Esophagus squamous epithelium (tissue), 5 donors: ENCODE data around the gene UVRAG. TPM values are rescaled to one million over a fixed set of nuclear protein-coding genes. Genes with fewer than 3 reads are reported as not detected.
"Not testable (repeated sequence)": the region's sequence is repeated elsewhere in the genome, so short reads cannot be mapped to it uniquely, and the experiment has no call there.

Experiments used
- DNase-seq: peaks from one replicate; lab custom pipeline; 2025; lab: John Stamatoyannopoulos, UW
- H3K27ac ChIP-seq, 4 donors: fragments of 200-600 bp; sonication (generic); one replicate each; pipeline ENCODE4 v1.5.1; 2016 to 2019; ENCODE audit warnings: mild to moderate bottlenecking in 1 of 4
- H3K27me3 ChIP-seq, 4 donors: fragments of 200-600 bp; sonication (generic); 1 replicate in 3 of 4; 2 replicates in 1 of 4; pipeline versions ENCODE4 v1.5.1 to v1.6.0; 2017 to 2021; ENCODE audit warnings: antibody characterized with exemption in 1 of 4
- H3K36me3 ChIP-seq, 3 donors: fragments of 200-600 bp; sonication (generic); one replicate each; pipeline ENCODE4 v1.5.1; 2016 to 2019
- H3K4me1 ChIP-seq, 3 donors: fragments of 200-600 bp; sonication (generic); one replicate each; pipeline ENCODE4 v1.5.1; 2017 to 2019
- H3K4me3 ChIP-seq, 4 donors: fragments of 200-600 bp; sonication (generic); 1 replicate in 3 of 4; 2 replicates in 1 of 4; pipeline ENCODE4 v1.5.1; 2016 to 2019; ENCODE audit warnings: mild to moderate bottlenecking in 2 of 4, moderate library complexity in 1 of 4
- H3K9me3 ChIP-seq, 3 donors: fragments of 200-600 bp; sonication (generic); one replicate each; pipeline ENCODE4 v1.5.1; 2016 to 2019
- CTCF ChIP-seq, 6 experiments: fragments of 450-650 bp in 4 of 6; fragments of 200-600 bp in 2 of 6; sonication (generic) in 2 of 6; IDR thresholded peaks; one replicate each; pipeline ENCODE4 v1.5.1; 2016 to 2019; ENCODE audit warnings: antibody characterized with exemption in 6 of 6, mild to moderate bottlenecking in 4 of 6, moderate library complexity in 4 of 6
- POLR2A ChIP-seq, 4 donors: fragments of 450-650 bp; IDR thresholded peaks; one replicate each; pipeline ENCODE4 v1.6.1; 2017; ENCODE audit warnings: antibody characterized with exemption in 4 of 4, mild to moderate bottlenecking in 4 of 4, moderate library complexity in 3 of 4
- WGBS, 2 donors: methylation state at CpG; one replicate each; pipeline ENCODE4 v1.1.5; 2018; 5-methylcytosine and 5-hydroxymethylcytosine counted together
- intact Hi-C: fragments of 100-400 bp; cut with DNase I; formaldehyde crosslinking; loops from one replicate; pipeline ENCODE4 v1.15.0; 2022
- total RNA-seq, 4 donors: library from RNA; depleted of rRNA; stranded (reverse); fragments of >200 nt; gene quantifications; one replicate each; pipeline ENCODE4 v1.1.0, GENCODE V29; 2016
- donor health status: DM: yes; HTN: yes; CAD: no.

UVRAG gene
- total RNA-seq, 4 donors from 2014 or later, result 3.5 to 15.4 (median 8.5) TPM

- Histone ChIP-seq H3K27me3 (no peaks in the 10 kb centered on the region), H3K36me3 (peaks cover 0 to 5% (median 0%) of the 10 kb centered on the region in 3 donors), H3K4me1 (peaks cover 0 to 32% (median 7%) of the 10 kb centered on the region in 3 donors), H3K4me3 (no peak overlapping the region), H3K9me3 (no peaks in the 10 kb centered on the region), H3K27ac (no peak overlapping the region)
- DNase-seq, result no peak
- no peak for TF ChIP-seq POLR2A (IDR thresholded peaks at IDR 0.05)
- no peak for TF ChIP-seq CTCF (IDR thresholded peaks at IDR 0.05)
- intact Hi-C loops, result no loop called here
Measured at GRCh38 chr11:75849894-75850293, 34.9 kb downstream of the UVRAG start.

DNA sequence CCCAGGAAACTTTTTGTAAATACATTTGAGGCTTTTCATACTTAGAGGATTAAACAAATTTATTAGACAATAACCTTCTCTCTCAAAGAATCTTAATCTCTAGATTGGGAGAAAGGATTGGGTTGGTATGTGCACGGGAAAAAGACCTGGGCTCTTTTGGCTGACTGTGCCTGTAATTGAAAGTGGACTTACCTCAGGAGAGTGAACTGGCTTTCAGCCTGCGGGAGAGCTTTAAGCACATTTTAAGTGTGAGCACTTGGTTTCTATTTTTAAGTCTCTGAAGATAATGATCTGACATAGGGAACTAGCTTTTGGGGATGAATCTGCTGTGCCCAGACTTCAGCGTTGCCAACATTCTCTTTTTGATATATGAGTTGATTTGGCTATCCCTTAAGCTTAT, 35.8 kb downstream of the UVRAG start:
- Histone ChIP-seq H3K4me1 (peaks cover 0 to 32% (median 7%) of the 10 kb centered on the region in 3 donors), H3K36me3 (peaks cover 0 to 5% (median 0%) of the 10 kb centered on the region in 3 donors), H3K4me3 (no peak overlapping the region), H3K27me3 (no peaks in the 10 kb centered on the region), H3K9me3 (no peaks in the 10 kb centered on the region), H3K27ac (peak overlapping the region in 2 of 4 donors; percentile 9 to 36)
- WGBS, 2 donors, result 30 to 46% methylated on average over 3 of the region's 3 CpGs
- DNase-seq, result no peak
- no peak for TF ChIP-seq POLR2A (IDR thresholded peaks at IDR 0.05)
- no peak for TF ChIP-seq CTCF (IDR thresholded peaks at IDR 0.05)
- intact Hi-C loops, result no loop called here

DNA sequence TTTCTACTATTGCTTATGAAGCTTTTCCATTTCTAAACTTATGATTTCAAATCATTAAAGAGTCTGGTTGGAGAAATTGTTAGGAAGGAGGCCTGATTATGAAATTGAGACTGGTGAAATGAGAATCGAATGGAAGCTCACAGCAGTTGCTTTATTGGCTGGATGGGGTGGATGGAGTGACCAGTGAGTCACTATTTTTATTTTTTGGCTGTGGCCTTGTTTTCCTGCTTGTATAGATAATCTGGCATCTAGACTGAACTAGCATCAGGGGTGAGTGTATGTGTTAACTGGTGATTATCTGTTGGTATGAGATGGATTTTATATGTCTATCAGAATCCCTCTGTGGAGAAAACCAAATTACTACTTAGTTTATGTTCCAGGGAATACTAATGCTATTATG, 36.2 kb downstream of the UVRAG start:
- Histone ChIP-seq H3K27me3 (no peaks in the 10 kb centered on the region), H3K36me3 (peaks cover 0 to 5% (median 0%) of the 10 kb centered on the region in 3 donors), H3K4me1 (peaks cover 0 to 32% (median 7%) of the 10 kb centered on the region in 3 donors), H3K27ac (peak overlapping the region in 2 of 4 donors; percentile 9 to 36), H3K4me3 (no peak overlapping the region), H3K9me3 (no peaks in the 10 kb centered on the region)
- TF ChIP-seq POLR2A (IDR thresholded peaks at IDR 0.05) (no peak), CTCF (IDR thresholded peaks at IDR 0.05) (no peak)
- intact Hi-C loops, result no loop called here
- DNase-seq, result no peak
- 61 to 62% methylated on average over 1 of the region's 1 CpG for WGBS, 2 donors

DNA sequence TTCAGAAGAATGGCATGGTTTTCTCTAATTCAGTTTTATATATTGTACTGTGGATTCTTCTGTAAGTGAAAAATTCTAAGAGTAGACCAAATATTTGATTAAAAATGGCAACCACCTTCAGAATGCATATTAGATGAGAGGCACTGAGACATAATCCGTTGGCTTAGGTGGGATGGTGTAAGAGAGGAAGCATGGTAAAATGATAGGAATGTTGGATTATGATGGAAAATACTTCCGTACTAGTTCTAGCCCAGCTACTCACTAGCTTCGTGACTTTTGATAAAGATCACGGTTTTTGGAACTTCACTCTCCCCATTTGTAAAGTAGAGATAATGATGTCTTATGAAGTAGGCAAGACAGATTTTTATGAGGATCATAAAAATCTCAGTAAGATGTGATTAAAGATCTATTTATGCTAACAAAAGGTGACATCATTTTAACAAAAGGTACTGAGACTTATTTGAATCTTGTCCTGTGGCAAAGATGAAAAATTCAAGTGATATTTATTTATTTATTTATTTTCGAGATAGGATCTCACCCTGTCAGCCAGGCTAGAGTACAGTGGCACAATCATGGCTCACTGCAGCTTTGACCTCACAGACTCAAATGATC, 37.5 kb downstream of the UVRAG start:
- Histone ChIP-seq H3K27me3 (no peaks in the 10 kb centered on the region), H3K36me3 (peaks cover 0 to 5% (median 0%) of the 10 kb centered on the region in 3 donors), H3K9me3 (no peaks in the 10 kb centered on the region), H3K4me1 (peaks cover 0 to 42% (median 7%) of the 10 kb centered on the region in 3 donors), H3K27ac (no peak overlapping the region), H3K4me3 (no peak overlapping the region)
- intact Hi-C loops, result no loop called here
- WGBS, 2 donors, result 88 to 95% methylated on average over 5 of the region's 5 CpGs
- TF ChIP-seq CTCF (IDR thresholded peaks at IDR 0.05) (no peak), POLR2A (IDR thresholded peaks at IDR 0.05) (no peak)
- no peak for DNase-seq

GRCh38 chr11:75853563-75853962, 38.6 kb downstream of the UVRAG start:
- H3K4me3 ChIP-seq, H3K27me3 ChIP-seq, H3K36me3 ChIP-seq, DNase-seq, intact Hi-C loops, H3K9me3 ChIP-seq, H3K27ac ChIP-seq: not testable (repeated sequence)
- peaks cover 0 to 50% (median 7%) of the 10 kb centered on the region in 3 donors for H3K4me1 ChIP-seq
- 84 to 88% methylated on average over 3 to 4 of the region's 4 CpGs for WGBS, 2 donors
